HT1080 (cell line): Measurements from ENCODE around the gene MYCT1. TPM values are rescaled to one million over a fixed set of nuclear protein-coding genes. Genes with fewer than 3 reads are reported as not detected.
A peak's percentile ranks its signal among the peaks of the same experiment; 100 is the strongest.

Experiments used
- DNase-seq: peaks from one replicate; pipeline ENCODE4 v3.0.0-alpha.2; 2015; ENCODE audit warnings: low read depth
- total RNA-seq: library from RNA; depleted of rRNA; stranded (reverse); fragments of >200 nt; shearing (Covaris generic); gene quantifications from 2 replicates; pipeline ENCODE4 v1.2.3, GENCODE V29; 2014; rRNA removed

MYCT1 gene
- total RNA-seq, 1 experiment from 2014 or later, result 0.56 TPM

DNA sequence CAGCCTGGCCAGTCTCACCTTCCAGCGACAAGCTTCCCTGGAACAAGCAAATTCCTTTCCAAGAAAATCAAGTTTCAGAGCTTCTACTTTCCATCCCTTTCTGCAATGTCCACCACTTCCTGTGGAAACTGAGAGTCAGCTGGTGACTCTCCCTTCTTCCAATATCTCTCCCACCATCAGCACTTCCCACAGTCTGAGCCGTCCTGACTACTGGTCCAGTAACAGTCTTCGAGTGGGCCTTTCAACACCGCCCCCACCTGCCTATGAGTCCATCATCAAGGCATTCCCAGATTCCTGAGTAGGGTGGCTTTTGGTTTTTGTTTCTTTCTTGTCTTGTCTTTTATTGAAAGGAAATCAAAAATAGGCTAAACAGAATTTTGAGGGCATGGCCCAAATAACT lies 24.3 kb downstream of the MYCT1 start:
- DNase-seq, result peak; percentile 10

GRCh38 chr6:152723398-152723797 lies 25.7 kb downstream of the MYCT1 start:
- DNase-seq, result peak; percentile 75

DNA sequence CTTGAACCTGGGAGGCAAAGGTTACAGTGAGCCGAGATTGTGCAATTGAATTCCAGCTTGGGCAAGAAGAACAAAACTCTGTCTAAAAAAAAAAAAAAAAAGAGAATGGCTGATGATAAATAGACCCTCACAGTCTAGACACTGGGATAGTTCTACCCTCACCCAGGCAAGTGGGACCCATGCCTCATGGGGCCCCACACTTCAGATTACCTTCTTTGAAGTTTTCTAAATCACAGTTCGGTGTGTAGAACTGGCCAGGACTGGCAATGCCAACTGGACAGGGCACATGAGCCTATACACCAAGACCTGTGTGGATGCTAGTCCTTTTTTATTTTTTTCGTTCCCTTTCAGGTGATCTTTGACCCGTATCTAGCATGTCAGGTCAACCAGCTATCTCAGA lies 28.6 kb downstream of the MYCT1 start:
- DNase-seq, result no peak

GRCh38 chr6:152727507-152727906 lies 29.8 kb downstream of the MYCT1 start:
- DNase-seq, result no peak

GRCh38 chr6:152734630-152735029 lies 36.9 kb downstream of the MYCT1 start:
- DNase-seq, result no peak

GRCh38 chr6:152736687-152737273 lies 39.1 kb downstream of the MYCT1 start:
- no peak for DNase-seq

DNA sequence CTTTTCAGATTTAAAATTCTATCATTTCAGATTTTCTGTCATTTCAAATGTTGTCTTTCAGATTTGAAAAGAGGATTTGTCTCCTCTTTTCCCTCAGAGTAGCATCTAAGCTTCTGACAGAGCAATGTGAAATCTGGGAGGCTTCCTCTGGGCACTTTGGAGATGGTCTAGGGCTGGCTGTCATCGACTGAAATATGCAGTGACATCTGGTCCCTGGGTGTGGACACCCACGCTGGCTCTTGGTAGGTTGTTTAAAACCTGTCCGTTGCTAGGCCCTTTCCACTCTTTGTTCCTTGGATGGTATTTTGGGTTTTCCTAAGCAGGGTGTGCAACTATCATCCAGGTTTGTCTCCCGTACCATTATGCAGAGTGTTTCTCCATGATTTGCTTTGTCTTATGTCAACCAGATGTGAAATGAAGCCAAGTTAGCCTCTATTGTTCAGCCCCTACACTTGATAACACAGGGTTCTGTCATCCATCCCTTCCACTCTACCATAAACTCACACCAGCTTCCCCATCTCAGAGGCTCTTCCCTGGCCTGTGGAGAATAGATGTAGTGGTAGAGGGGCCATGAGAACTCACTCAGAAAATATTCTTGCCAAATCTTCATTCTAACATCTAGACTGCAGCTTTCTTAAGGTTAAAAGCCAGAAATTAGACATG lies 47.9 kb downstream of the MYCT1 start:
- DNase-seq, result no peak

- peak; percentile 77 for DNase-seq
Observed at GRCh38 chr6:152746172-152746553, 48.5 kb downstream of the MYCT1 start.

- peak; percentile 30 for DNase-seq
Observed at GRCh38 chr6:152748843-152749242, 51.1 kb downstream of the MYCT1 start.

GRCh38 chr6:152749336-152749735 lies 51.6 kb downstream of the MYCT1 start:
- no peak for DNase-seq

DNA sequence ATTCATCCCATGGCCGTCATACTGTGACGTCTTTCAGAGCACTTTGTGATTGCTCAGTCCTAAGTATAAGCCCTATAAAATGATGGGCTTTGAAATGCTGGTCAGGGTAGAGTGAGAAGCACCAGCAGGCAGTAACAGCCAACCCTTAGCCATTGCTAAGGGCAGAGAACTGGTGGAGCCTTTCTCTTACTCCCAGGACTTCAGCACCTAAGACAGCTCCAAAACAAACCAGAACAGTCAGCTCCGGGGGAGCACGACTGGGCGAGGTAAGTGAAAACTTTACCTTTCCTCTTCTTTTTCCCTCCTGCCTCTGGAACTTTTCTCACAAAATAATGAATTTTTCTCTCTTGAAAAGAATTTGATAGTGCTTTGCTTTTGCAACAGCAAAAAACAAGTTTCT lies 53.0 kb downstream of the MYCT1 start, which contains the start of gene VIP:
Gene VIP (plus strand): TSS at position 104 of the 400 bp plus-strand sequence. CDS start 1,381 bp downstream, outside the sequence.
- peak; percentile 39 for DNase-seq

DNA sequence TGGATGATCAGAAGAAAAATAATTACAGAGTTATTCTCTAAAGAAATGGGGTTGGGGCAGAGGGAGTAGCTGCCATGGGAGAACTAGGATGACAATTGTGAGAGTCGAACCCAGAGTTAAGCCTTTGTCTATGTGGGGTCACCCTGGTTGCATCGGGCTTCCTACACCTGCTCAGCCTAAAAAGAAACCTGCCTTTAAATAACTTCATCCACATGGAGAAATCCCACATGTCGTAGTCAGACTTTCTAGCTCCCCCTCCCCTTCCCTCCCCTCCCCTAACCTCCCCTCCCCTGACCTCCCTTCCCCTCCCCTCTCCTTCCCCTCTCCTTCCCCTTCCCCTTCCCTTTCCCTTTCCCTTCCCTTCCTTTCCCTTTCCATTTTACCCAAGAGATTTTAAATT lies 67.6 kb downstream of the MYCT1 start:
- no peak for DNase-seq

DNA sequence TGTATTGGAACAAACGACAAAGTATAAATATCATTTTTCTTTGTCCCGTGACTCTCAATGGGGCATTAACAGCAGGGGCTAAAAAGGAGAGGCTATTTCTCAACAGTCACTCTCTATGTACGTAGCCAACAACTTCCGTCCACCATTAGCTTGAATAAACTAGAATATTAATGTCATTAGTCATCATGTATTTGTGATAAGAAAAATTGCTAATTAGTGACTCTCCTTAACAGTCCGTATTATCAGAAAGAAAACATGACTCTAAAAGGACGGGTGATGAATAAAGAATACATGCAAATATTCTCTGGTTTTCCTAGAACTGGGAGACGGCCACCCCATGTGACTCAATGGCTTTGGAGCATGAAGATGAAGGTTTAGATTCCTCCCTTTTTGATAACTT lies 71.5 kb downstream of the MYCT1 start:
- DNase-seq, result no peak

GRCh38 chr6:152769993-152770392 lies 72.3 kb downstream of the MYCT1 start:
- no peak for DNase-seq

GRCh38 chr6:152771061-152771687 lies 73.5 kb downstream of the MYCT1 start:
- DNase-seq, result no peak

Other genes starting within 250 kb of the MYCT1 start
- gene SYNE1, start 60.5 kb upstream of the MYCT1 start, total RNA-seq, result 15.6 and 20.8 TPM in 2 replicates
- 0.20 TPM in 1 of 2 replicates, not detected in the other for gene VIP, start 52.9 kb downstream of the MYCT1 start, total RNA-seq